Activated CD4-positive, alpha-beta T cell treated with anti-CD3 and anti-CD28 coated beads, Interleukin-2, amount 50 U/mL, for 48 hours (primary cell): ENCODE data around the gene C11orf16.
"Not testable (repeated sequence)": the region's sequence is repeated elsewhere in the genome, so short reads cannot be mapped to it uniquely, and the experiment has no call there.

ENCODE experiments used
- DNase-seq, 2 experiments: peaks; one replicate each; pipeline ENCODE4 v3.0.0-alpha.2; 2020

The C11orf16 gene

DNA sequence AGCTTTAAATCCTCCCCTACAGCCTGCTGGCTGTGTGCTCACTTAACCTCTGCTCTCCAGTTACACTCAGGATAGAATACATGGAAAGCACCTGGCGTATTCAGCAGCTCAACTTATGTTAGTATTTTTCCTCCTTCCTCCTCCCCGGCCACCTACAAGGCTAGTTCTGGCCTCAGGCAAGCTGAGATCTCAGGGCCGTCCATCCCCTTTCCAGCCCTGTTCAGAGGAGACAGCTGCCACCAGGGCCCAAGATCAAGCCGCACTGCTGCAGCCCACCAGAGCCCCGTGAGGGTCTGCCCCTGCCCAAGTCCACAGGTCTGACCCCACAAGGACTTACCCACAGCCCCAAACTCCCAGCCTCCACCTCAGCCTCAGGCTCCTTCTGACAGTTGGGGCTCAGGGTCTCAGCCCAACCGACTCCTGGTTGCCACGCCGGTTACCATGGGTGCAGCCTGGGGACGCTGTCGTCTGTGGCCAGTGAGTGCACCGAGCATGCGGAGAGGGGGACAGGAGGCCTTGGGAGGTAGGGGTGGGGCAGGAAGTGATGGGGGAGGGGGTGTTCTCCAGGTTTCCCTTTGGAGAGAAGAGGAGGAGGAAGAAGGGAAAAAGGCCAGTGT is at the start of gene C11orf16:
TSS of gene C11orf16 (minus strand) at position 384 of the 617 bp plus-strand sequence. CDS start 639 bp downstream, outside the sequence.
- DNase-seq: no peak

DNA sequence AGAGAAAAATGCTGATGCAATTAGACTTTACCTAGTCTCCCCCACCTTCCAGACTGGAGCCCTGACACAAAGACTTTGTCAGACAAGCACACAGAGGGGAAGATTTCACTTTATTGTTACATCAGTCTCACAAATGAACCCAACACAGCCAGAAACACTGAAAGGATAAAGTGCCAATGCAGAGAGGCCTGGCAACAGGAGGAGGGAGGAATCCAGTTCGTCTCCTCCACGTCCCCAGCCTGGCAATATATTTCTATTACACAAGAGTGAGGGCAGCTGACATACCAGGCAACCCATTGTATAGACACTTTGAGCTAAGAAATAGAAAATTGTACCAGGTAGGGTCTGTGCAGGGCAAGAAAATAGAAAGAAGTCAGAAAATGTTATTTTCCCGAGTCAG is 47.7 kb upstream of the C11orf16 start:
- DNase-seq: no peak

DNA sequence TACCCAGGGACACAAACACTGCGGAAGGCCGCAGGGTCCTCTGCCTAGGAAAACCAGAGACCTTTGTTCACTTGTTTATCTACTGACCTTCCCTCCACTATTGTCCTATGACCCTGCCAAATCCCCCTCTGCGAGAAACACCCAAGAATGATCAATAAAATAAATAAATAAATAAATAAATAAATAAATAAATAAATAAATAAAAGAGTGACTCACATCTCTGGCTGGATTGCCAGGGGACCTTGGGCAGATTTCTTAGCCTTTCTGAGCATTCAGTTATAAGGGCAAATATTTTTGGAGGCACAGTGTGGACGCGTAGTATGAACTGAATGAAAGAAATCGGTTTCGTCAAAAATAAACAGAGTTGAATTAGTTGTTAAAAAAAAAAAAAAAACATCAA is 46.6 kb upstream of the C11orf16 start:
- DNase-seq: not testable (repeated sequence)

GRCh38 chr11:8973121-8973520 is 40.4 kb upstream of the C11orf16 start:
- no peak for DNase-seq

DNA sequence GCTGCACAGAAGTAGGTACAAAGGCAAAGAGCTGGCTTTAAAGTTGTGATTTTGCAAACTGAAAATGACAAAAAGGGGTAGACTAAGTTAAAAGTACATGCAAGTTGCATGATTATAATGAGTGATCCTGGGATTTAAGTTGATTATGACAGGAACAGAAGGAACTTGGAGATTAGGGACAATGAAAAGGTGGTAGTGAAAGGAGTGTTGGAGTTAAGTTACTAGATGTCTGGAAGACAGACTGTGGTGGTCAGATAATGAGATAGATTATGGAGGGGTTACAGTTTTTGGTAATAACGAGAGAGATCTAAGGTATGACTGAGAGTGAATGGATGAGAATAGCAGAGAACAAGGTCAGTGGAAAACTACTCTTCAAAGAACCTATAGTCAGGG is 39.2 kb upstream of the C11orf16 start:
- DNase-seq: no peak

- no peak for DNase-seq
These were observed 38.6 kb upstream of the C11orf16 start for GRCh38 chr11:8971196-8971923.

DNA sequence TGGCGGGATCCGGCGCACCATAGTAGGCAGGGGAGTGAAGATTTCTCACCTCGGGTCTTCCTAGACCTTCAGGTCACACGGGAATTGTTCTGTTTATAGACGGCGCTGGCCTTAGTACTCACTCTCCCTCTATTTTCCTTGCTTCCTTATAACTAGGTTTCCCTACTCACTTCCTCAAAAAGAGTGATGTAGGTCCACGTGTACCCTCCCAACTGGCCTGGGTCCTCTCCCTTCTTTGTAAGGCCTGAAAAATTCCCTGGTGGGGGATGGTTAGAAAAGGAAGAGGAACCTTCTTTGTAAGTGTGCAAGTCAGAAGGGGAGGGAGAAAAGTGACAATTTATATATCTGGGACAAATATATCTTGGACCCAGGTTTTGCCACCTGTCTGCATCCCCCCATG is 34.4 kb upstream of the C11orf16 start:
- no peak for DNase-seq

GRCh38 chr11:8964324-8965320 is 31.9 kb upstream of the C11orf16 start, which contains the start of gene TMEM9B:
TSS of gene TMEM9B (minus strand) at chr11:8964442. CDS start at chr11:8964313, 129 bp downstream.
- peak; percentile 89 for DNase-seq

DNA sequence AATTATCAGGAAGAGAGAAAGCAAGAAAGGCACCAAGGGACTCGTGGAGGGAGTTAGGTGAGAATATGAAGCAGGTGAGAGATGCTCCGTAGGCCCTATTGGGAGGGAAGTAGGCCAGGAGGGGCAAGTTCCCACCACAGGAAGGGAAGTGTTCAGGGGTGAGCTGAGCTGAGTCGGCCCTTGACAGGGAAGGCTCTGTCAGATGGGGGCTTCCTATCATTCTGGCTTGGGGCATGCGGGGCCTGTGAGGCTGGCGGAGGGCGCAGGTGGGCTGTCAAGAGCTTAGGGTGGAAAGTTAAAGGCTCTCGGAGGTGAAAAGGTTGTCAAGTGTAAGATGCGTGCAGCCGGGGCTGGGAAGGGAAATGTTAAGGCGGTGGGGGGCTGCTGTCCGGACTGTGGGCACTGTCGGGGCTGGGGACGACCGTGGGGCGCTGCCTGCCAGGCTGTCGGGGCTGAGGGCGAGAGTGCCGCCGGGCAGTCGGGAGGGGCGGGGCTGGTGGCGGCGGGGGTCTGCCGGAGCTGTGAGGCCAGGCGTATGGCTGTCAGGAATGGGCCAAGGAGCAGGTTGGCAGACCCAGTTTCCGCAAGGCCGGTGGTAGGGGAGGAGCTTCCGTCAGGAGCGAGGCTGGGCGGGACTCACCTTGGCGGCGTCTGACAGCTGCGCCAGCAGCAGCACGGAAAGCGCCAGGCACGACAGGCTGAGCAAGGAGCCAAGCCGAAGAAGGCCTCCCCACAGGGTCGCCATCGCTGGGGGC is 31.0 kb upstream of the C11orf16 start:
- peak; percentile 80 to 87 for DNase-seq

DNA sequence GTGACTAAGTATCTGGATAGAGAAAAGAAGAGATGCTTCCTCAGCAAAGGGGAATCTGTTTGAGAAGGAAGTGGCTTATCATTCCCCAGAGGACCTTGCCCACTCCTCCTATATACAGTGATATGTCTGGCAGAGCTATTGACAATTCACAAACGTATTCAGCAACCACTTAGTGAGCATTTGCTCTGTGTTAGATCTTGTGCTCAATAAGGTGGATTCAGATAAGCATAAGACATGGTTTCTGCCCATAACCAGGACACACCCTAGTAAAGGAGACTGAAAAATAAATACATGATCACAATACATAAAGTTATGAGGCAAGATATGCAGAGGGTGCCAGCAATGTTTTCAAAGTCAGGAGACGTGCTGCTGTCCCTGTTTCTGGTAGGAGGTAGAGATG is 30.1 kb upstream of the C11orf16 start:
- no peak for DNase-seq

DNA sequence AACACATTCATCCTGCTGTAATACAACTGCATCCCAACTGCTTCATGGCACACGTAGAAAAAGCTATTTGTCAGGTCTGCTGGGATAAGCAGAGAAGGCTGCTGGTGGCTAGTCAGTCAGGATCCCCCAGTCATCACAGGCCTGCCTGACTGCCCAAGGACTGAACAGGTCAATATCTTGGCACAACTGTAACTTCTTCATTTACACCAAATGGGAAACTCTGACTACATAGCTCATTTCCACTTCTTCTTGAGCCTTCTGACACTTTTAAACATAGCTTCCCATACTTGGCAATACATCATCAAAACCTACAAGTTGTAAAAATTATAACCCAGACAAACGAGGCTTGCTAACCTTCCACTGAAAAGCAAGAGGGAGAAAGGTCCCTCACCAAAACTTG is 28.7 kb upstream of the C11orf16 start:
- DNase-seq: no peak

GRCh38 chr11:8959546-8960166 is 26.9 kb upstream of the C11orf16 start:
- no peak for DNase-seq

DNA sequence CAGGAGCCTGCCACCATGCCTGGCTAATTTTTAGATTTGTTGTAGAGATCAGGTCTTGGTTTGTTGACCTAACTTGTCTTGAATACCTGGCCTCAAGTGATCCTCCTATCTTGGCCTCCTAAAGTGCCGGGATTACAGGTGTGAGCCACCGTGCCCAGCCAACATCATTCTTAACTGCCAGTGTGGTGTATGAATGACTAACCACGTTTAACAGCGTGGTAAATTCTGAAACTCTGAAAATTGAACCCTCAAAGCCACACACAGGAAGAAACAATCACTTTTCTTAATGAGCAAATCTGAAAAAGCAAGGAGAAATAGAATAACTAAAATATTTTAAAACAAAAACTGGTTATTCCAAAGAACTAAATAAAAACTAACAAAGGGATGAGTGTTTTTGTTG is 24.1 kb upstream of the C11orf16 start:
- DNase-seq: peak in 1 of 2 experiments; percentile 15

DNA sequence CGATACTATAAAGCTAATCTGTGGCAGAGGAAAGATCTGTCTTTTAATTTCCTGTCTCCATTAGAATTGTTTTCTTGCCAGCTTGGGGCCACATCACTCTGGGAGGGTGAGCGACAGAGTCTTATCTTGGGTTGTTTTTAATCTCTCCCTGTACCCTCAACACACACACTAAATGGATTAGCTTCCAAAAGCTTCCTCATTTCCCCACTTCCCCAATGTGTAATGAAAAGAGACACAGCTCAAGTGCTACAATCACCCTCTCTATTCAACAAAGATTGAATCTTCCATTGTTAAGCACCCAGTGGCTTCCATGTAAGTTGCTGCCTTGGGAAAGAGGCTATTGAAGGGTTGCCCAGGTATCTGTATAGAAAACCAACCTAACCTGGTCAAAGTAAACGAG is 16.1 kb upstream of the C11orf16 start:
- no peak for DNase-seq

- no peak for DNase-seq
These were observed 14.6 kb upstream of the C11orf16 start for GRCh38 chr11:8947230-8947943.

- no peak for DNase-seq
These were observed 9.8 kb upstream of the C11orf16 start, which contains the start of gene ASCL3 for GRCh38 chr11:8942518-8943066. TSS of gene ASCL3 (minus strand) at chr11:8943016. CDS start at chr11:8938161, 4,855 bp downstream.

- DNase-seq: no peak
These were observed 8.8 kb upstream of the C11orf16 start for GRCh38 chr11:8941341-8942103.

GRCh38 chr11:8937659-8938058 is 4.9 kb upstream of the C11orf16 start:
- no peak for DNase-seq

DNA sequence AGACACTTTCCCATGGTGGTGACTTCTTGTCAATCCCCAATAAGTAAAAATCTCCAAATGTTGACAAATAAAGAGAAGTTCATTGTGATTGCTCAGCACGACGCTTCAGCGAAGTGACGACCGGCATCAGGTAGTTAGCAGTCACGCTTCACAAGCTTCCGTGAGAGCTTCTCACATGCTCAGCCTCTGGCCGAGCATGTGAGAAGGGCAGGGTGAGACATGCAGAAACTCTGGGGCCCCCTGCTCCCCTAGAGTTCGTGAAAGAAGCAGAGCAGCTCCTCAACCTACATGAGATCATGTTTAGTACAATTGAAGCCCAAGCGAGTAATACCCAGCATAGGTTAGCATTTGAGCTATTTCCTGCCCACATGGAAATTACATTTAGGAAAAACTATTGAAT is 4.4 kb upstream of the C11orf16 start:
- DNase-seq: no peak

DNA sequence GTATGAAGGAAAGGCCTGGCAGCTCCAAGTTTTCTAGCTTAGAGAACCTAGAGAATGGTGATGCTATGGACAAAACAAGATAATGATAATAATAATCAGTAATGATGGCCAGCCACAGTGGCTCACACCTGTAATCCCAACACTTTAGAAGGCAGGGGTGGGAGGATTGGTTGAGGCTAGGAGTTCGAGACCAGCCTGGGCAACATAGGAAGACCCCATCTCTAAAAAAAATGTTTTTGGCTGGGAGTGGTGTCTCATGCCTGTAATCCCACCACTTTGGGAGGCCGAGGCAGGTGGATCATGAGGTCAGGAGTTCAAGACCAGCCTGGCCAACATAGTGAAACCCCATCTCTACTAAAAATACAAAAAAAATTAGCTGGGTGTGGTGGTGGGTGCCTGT is 3.0 kb upstream of the C11orf16 start:
- DNase-seq: not testable (repeated sequence)
